Measurements from ENCODE around the gene KCNH1. TPM values are rescaled to one million over a fixed set of nuclear protein-coding genes. Genes with fewer than 3 reads are reported as not detected.

KCNH1 gene
- total and polyA plus RNA-seq, 2 experiments from 2014 or later = 0.71 to 1.8 TPM

GRCh38 chr1:211114446-211114845 is 19.5 kb downstream of the KCNH1 start:
- TF ChIP-seq EZH2 (IDR thresholded peaks at IDR 0.05; ENCODE audit: insufficient read depth, poor library complexity, severe bottlenecking) (no peak), EZH2phosphoT487 (IDR thresholded peaks at IDR 0.05; ENCODE audit: insufficient read depth, low read depth) (no peak)

DNA sequence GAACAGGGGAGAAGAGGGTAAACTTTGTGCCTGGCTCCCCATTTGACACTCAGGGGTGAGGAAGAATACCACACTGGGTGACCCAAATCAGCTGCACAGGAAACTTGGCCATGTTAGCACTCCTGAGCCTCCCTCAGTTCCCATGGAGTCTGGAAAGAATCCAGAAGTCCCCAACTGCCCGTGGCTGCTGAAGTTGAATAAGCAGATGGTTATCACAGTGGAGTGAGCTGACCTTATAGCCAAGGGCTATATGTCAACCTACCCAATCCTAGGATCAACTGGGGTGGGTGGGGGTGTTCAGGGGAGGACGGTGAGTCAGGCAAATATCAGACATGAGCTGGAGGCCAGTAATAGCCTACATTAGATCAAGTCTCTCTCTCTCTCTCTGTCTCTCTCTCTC is 20.4 kb downstream of the KCNH1 start:
- in situ Hi-C loops (cut with MboI) = no loop called here
- no peak for DNase-seq
- Histone ChIP-seq H3K9me3 (ENCODE audit: low read depth) (no peaks in the 10 kb centered on the region), H3K27ac (no peak overlapping the region), H3K79me2 (ENCODE audit: insufficient read depth) (no peaks in the 10 kb centered on the region), H2AFZ (no peak overlapping the region), H3F3A (ENCODE audit: insufficient read depth) (no peaks in the 10 kb centered on the region), H3K4me3 (no peak overlapping the region), H3K36me3 (ENCODE audit: low read depth) (no peaks in the 10 kb centered on the region), H4K20me1 (ENCODE audit: insufficient read depth) (no peaks in the 10 kb centered on the region), H3K4me1 (ENCODE audit: insufficient read depth) (no peaks in the 10 kb centered on the region), H3K27me3 (replicated peaks; ENCODE audit: insufficient read depth) (no peaks in the 10 kb centered on the region), H3K9me2 (ENCODE audit: insufficient read depth) (no peaks in the 10 kb centered on the region), H3K4me2 (ENCODE audit: unreplicated experiment) (no peak overlapping the region), H3K9ac (no peak overlapping the region)
- no peak for TF ChIP-seq EZH2 (IDR thresholded peaks at IDR 0.05; ENCODE audit: insufficient read depth, poor library complexity, severe bottlenecking)
- no peak for TF ChIP-seq EZH2phosphoT487 (IDR thresholded peaks at IDR 0.05; ENCODE audit: insufficient read depth, low read depth)
- 0 to 8% methylated on average over 1 to 2 of the region's 2 CpGs for WGBS, 2 experiments (ENCODE audit: low coverage in 1 of 2, low lambda C conversion rate in 2 of 2, missing lambda C conversion rate in 2 of 2)

More at GRCh38 chr1:211114446-211114845, 19.5 kb downstream of the KCNH1 start:
- Histone ChIP-seq H2AFZ (no peak overlapping the region), H4K20me1 (ENCODE audit: insufficient read depth) (no peaks in the 10 kb centered on the region), H3K4me1 (ENCODE audit: insufficient read depth) (no peaks in the 10 kb centered on the region), H3K27me3 (replicated peaks; ENCODE audit: insufficient read depth) (no peaks in the 10 kb centered on the region), H3K9me3 (ENCODE audit: low read depth) (no peaks in the 10 kb centered on the region), H3F3A (ENCODE audit: insufficient read depth) (no peaks in the 10 kb centered on the region), H3K9ac (no peak overlapping the region), H3K27ac (no peak overlapping the region), H3K4me2 (ENCODE audit: unreplicated experiment) (no peak overlapping the region), H3K4me3 (no peak overlapping the region), H3K9me2 (ENCODE audit: insufficient read depth) (no peaks in the 10 kb centered on the region), H3K36me3 (ENCODE audit: low read depth) (no peaks in the 10 kb centered on the region), H3K79me2 (ENCODE audit: insufficient read depth) (no peaks in the 10 kb centered on the region)
- 11 to 14% methylated on average over 6 of the region's 6 CpGs for WGBS, 2 experiments (ENCODE audit: low coverage in 1 of 2, low lambda C conversion rate in 2 of 2, missing lambda C conversion rate in 2 of 2)
- DNase-seq = no peak
- in situ Hi-C loops (cut with MboI) = no loop called here

- H3K9me3 ChIP-seq (ENCODE audit: low read depth) = no peaks in the 10 kb centered on the region
- WGBS, 2 experiments (ENCODE audit: low coverage in 1 of 2, low lambda C conversion rate in 2 of 2, missing lambda C conversion rate in 2 of 2) = 52% methylated on average over 8 to 22 of the region's 22 CpGs
- no peak overlapping the region for H3K4me2 ChIP-seq (ENCODE audit: unreplicated experiment)
- no peak overlapping the region for H3K9ac ChIP-seq
- no peak for DNase-seq
- in situ Hi-C loops (cut with MboI) = no loop called here
- H3K9me2 ChIP-seq (ENCODE audit: insufficient read depth) = no peaks in the 10 kb centered on the region
- no peaks in the 10 kb centered on the region for H3K4me1 ChIP-seq (ENCODE audit: insufficient read depth)
- H4K20me1 ChIP-seq (ENCODE audit: insufficient read depth) = no peaks in the 10 kb centered on the region
- TF ChIP-seq EZH2 (IDR thresholded peaks at IDR 0.05; ENCODE audit: insufficient read depth, poor library complexity, severe bottlenecking) = no peak
- TF ChIP-seq EZH2phosphoT487 (IDR thresholded peaks at IDR 0.05; ENCODE audit: insufficient read depth, low read depth) = no peak
- no peak overlapping the region for H3K27ac ChIP-seq
- no peak overlapping the region for H2AFZ ChIP-seq
- no peaks in the 10 kb centered on the region for H3K27me3 ChIP-seq (replicated peaks; ENCODE audit: insufficient read depth)
- no peaks in the 10 kb centered on the region for H3F3A ChIP-seq (ENCODE audit: insufficient read depth)
- no peaks in the 10 kb centered on the region for H3K36me3 ChIP-seq (ENCODE audit: low read depth)
- no peaks in the 10 kb centered on the region for H3K79me2 ChIP-seq (ENCODE audit: insufficient read depth)
- H3K4me3 ChIP-seq = no peak overlapping the region
Observed at GRCh38 chr1:211111351-211111750, 22.6 kb downstream of the KCNH1 start.

DNA sequence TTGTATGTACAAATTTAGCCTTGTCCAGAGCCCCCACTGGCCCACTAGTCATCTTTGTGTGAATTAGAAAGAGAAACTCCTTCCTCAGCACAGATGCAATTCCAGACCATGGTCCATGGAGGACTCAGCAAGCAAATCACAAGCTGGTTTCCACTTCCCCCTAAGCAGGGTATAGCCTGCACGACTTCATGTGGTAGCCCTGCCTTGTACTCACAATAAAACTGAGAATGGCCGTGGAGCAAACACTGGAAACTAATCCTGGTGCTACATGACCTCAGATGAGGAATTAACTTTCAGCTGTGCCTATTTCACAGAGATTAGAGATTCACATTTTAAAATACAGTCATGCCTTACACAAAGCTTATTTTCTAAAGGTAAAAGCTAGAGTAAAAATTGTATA is 32.5 kb downstream of the KCNH1 start:
- H3K27ac ChIP-seq = no peak overlapping the region
- H3F3A ChIP-seq (ENCODE audit: insufficient read depth) = no peaks in the 10 kb centered on the region
- TF ChIP-seq EZH2 (IDR thresholded peaks at IDR 0.05; ENCODE audit: insufficient read depth, poor library complexity, severe bottlenecking) = no peak
- TF ChIP-seq EZH2phosphoT487 (IDR thresholded peaks at IDR 0.05; ENCODE audit: insufficient read depth, low read depth) = no peak
- H4K20me1 ChIP-seq (ENCODE audit: insufficient read depth) = no peaks in the 10 kb centered on the region
- no peaks in the 10 kb centered on the region for H3K9me3 ChIP-seq (ENCODE audit: low read depth)
- no peak overlapping the region for H3K4me2 ChIP-seq (ENCODE audit: unreplicated experiment)
- H3K36me3 ChIP-seq (ENCODE audit: low read depth) = no peaks in the 10 kb centered on the region
- 2 to 4% methylated on average over 2 of the region's 2 CpGs for WGBS, 2 experiments (ENCODE audit: low coverage in 1 of 2, low lambda C conversion rate in 2 of 2, missing lambda C conversion rate in 2 of 2)
- no peak overlapping the region for H3K9ac ChIP-seq
- in situ Hi-C loops (cut with MboI) = no loop called here
- H2AFZ ChIP-seq = no peak overlapping the region
- H3K27me3 ChIP-seq (replicated peaks; ENCODE audit: insufficient read depth) = no peaks in the 10 kb centered on the region
- no peaks in the 10 kb centered on the region for H3K9me2 ChIP-seq (ENCODE audit: insufficient read depth)
- no peaks in the 10 kb centered on the region for H3K79me2 ChIP-seq (ENCODE audit: insufficient read depth)
- no peak for DNase-seq
- H3K4me1 ChIP-seq (ENCODE audit: insufficient read depth) = no peaks in the 10 kb centered on the region
- no peak overlapping the region for H3K4me3 ChIP-seq

DNA sequence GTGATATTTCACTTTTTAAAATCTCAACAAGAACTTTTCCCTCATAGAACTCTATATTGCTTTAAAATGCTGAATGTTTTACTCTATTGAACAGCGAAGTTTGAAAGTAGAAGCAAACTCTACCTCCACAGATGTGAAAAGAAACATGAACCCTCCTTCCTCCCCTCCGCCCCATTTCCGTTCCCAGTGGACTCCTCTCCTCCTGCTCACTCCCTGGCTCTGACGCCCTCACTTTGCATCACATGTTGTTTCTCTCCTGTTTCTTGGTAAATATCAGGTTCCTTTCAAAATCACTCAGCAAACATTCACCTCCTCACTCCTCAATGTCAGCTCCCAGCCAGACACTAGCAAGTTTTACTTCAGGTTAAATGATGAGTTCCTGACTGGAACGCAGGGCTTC is 34.6 kb downstream of the KCNH1 start:
- TF ChIP-seq EZH2phosphoT487 (IDR thresholded peaks at IDR 0.05; ENCODE audit: insufficient read depth, low read depth) = no peak
- TF ChIP-seq EZH2 (IDR thresholded peaks at IDR 0.05; ENCODE audit: insufficient read depth, poor library complexity, severe bottlenecking) = no peak
- H3K36me3 ChIP-seq (ENCODE audit: low read depth) = no peaks in the 10 kb centered on the region
- in situ Hi-C loops (cut with MboI) = no loop called here

More for the DNA sequence above, 34.6 kb downstream of the KCNH1 start:
- Histone ChIP-seq H3K79me2 (ENCODE audit: insufficient read depth) (no peaks in the 10 kb centered on the region), H4K20me1 (ENCODE audit: insufficient read depth) (no peaks in the 10 kb centered on the region), H3K9me2 (ENCODE audit: insufficient read depth) (no peaks in the 10 kb centered on the region), H3K4me1 (ENCODE audit: insufficient read depth) (no peaks in the 10 kb centered on the region), H3K27me3 (replicated peaks; ENCODE audit: insufficient read depth) (no peaks in the 10 kb centered on the region), H3K9ac (no peak overlapping the region), H3K4me3 (no peak overlapping the region), H2AFZ (no peak overlapping the region), H3K27ac (no peak overlapping the region), H3F3A (ENCODE audit: insufficient read depth) (no peaks in the 10 kb centered on the region), H3K4me2 (ENCODE audit: unreplicated experiment) (no peak overlapping the region), H3K9me3 (ENCODE audit: low read depth) (no peaks in the 10 kb centered on the region)
- 3 to 8% methylated on average over 5 of the region's 5 CpGs for WGBS, 2 experiments (ENCODE audit: low coverage in 1 of 2, low lambda C conversion rate in 2 of 2, missing lambda C conversion rate in 2 of 2)
- DNase-seq = no peak

Measured in GM23248 (cell line).